Breast epithelium (tissue), 3 donors: ENCODE measurements around the gene VSX1.

Experiments
- CTCF ChIP-seq, 3 donors: fragments of 450-650 bp; IDR thresholded peaks; one replicate each; pipeline ENCODE4 v1.5.1; 2016 to 2017; ENCODE audit warnings: antibody characterized with exemption in 3 of 3, mild to moderate bottlenecking in 3 of 3, moderate library complexity in 3 of 3
- POLR2A ChIP-seq: fragments of 450-650 bp; IDR thresholded peaks from one replicate; pipeline ENCODE4 v1.6.1; 2016; ENCODE audit warnings: antibody characterized with exemption, mild to moderate bottlenecking, moderate library complexity

DNA sequence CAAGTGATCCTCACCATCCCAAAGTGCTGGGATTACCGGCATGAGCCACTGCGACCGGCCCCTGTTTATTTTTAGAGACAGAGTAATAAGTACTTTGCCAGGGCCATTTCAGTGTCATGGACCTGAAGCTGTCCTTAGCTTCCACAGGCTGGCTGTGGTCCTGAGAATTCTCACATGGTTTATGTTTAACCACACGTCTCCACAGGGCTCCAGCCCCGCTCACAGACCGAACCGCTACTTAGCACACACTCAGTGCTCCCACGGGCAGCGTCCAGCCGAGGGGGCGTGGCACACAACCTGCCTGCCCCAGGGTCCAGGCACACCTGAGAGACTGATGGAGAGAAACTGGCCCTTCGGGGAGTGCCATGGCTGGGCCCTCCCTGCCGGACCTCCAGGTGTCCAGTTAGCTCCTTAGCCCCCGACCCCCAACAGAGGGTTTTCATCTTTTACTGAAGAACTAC lies 35.7 kb downstream of the VSX1 start:
- TF ChIP-seq POLR2A (no peak), CTCF (IDR thresholded peaks at IDR 0.05) (no peak)
